GM23248 (cell line): ENCODE measurements around the gene DIMT1.

Experiments used
- EZH2 ChIP-seq: fragments of 200-600 bp; sonication (generic); IDR thresholded peaks from 2 replicates; pipeline ENCODE4 v1.6.1; 2018; ENCODE audit warnings: antibody characterized with exemption, mild to moderate bottlenecking; ENCODE audit not compliant: insufficient read depth, poor library complexity, severe bottlenecking
- EZH2phosphoT487 ChIP-seq: fragments of 200-600 bp; sonication (generic); IDR thresholded peaks from 2 replicates; pipeline ENCODE4 v1.6.1; 2018; ENCODE audit warnings: antibody characterized with exemption, moderate library complexity, mild to moderate bottlenecking, low read depth; ENCODE audit not compliant: insufficient read depth

DNA sequence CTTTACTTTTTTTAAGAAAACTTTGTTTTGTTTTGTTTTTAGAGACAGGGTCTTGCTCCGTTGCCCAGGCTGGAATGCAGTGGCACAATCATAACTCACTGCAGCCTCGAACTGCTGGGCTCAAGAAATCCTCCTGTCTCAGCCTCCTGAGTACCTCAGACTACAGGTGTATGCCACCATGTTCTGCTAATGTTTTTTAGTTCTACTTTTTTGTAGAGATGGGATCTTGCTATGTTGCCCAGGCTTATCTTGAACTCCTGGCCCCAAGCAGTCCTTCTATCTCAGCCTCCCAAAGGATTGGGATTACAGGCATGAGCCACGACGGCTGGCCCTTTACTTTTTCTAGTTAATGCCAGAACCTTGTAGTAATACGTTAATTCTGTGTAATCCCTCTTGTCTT is 44.8 kb upstream of the DIMT1 start:
- no peak for TF ChIP-seq EZH2phosphoT487
- no peak for TF ChIP-seq EZH2
